CD14-positive monocyte (primary cell): ENCODE data around the gene BRSK2. TPM values are rescaled to one million over a fixed set of nuclear protein-coding genes. Genes with fewer than 3 reads are reported as not detected.
A peak's percentile ranks its signal among the peaks of the same experiment; 100 is the strongest.

Source experiments
- DNase-seq, 3 donors: peaks; one replicate each; pipeline ENCODE4 v3.0.0-alpha.2; 2011 to 2022
- H2AFZ ChIP-seq: 2 replicates; pipeline ENCODE4 v1.6.0; 2012; ENCODE audit warnings: mild to moderate bottlenecking, low read depth, low read length, inconsistent platforms; ENCODE audit not compliant: insufficient read depth, poor library complexity, severe bottlenecking
- H3K27ac ChIP-seq, 2 donors: 1 replicate in 1 of 2; 2 replicates in 1 of 2; pipeline ENCODE4 v1.5.1; 2012 to 2013; ENCODE audit warnings: low read length in 2 of 2, control low read depth in 1 of 2, inconsistent platforms in 1 of 2, low read depth in 1 of 2, mild to moderate bottlenecking in 1 of 2
- H3K27me3 ChIP-seq, 2 donors: one replicate each; pipeline versions ENCODE4 v1.6.0 to v1.6.1; 2011 to 2013; ENCODE audit warnings: low read length in 2 of 2; ENCODE audit not compliant: control insufficient read depth in 2 of 2, insufficient read depth in 2 of 2
- H3K36me3 ChIP-seq, 2 donors: replicated peaks in 1 of 2; 1 replicate in 1 of 2; 2 replicates in 1 of 2; pipeline versions ENCODE4 v1.5.1 to v1.6.1; 2012 to 2013; ENCODE audit warnings: low read length in 2 of 2, control low read depth in 1 of 2, inconsistent platforms in 1 of 2, mild to moderate bottlenecking in 1 of 2; ENCODE audit not compliant: insufficient read depth in 2 of 2, control insufficient read depth in 1 of 2
- H3K4me1 ChIP-seq, 2 donors: 1 replicate in 1 of 2; 2 replicates in 1 of 2; pipeline versions ENCODE4 v1.5.1 to v1.6.1; 2012 to 2013; ENCODE audit warnings: low read length in 2 of 2, control low read depth in 1 of 2, inconsistent platforms in 1 of 2, mild to moderate bottlenecking in 1 of 2, moderate library complexity in 1 of 2; ENCODE audit not compliant: insufficient read depth in 2 of 2, control insufficient read depth in 1 of 2
- H3K4me2 ChIP-seq: replicated peaks from 2 replicates; pipeline ENCODE3; 2012; ENCODE audit warnings: low read length, moderate library complexity, mild to moderate bottlenecking; ENCODE audit not compliant: poor library complexity, severe bottlenecking; ENCODE audit errors: extremely low read depth
- H3K4me3 ChIP-seq, 3 experiments: fragments of 200-600 bp in 1 of 3; sonication (generic) in 1 of 3; replicated peaks in 1 of 3; 1 replicate in 2 of 3; 2 replicates in 1 of 3; pipeline ENCODE4 v1.5.1; 2011 to 2013; ENCODE audit warnings: low read length in 3 of 3, mild to moderate bottlenecking in 3 of 3, control low read depth in 2 of 3, low read depth in 2 of 3, inconsistent platforms in 1 of 3, moderate library complexity in 1 of 3
- H3K79me2 ChIP-seq: 2 replicates; pipeline ENCODE4 v1.6.0; 2012; ENCODE audit warnings: mild to moderate bottlenecking, control low read depth, inconsistent platforms, low read length, moderate library complexity; ENCODE audit not compliant: insufficient read depth
- H3K9ac ChIP-seq: 2 replicates; pipeline ENCODE4 v1.6.0; 2017; ENCODE audit warnings: low read length, mild to moderate bottlenecking; ENCODE audit not compliant: insufficient read depth, poor library complexity, severe bottlenecking
- H3K9me3 ChIP-seq, 2 donors: replicated peaks in 1 of 2; 1 replicate in 1 of 2; 2 replicates in 1 of 2; pipeline versions ENCODE4 v1.5.1 to v1.6.1; 2012 to 2013; ENCODE audit warnings: low read length in 2 of 2, control low read depth in 1 of 2; ENCODE audit not compliant: control insufficient read depth in 1 of 2, insufficient read depth in 1 of 2
- H4K20me1 ChIP-seq: 2 replicates; pipeline ENCODE4 v1.6.0; 2012; ENCODE audit warnings: mild to moderate bottlenecking, low read length, control low read depth, moderate library complexity; ENCODE audit not compliant: insufficient read depth
- H3K27ac Mint-ChIP-seq, 7 donors: one replicate each; pipeline ENCODE4 v1.8.0; 2020; ENCODE audit warnings: mild to moderate bottlenecking in 7 of 7, mixed read lengths in 7 of 7, moderate library complexity in 6 of 7, inconsistent platforms in 2 of 7
- H3K27me3 Mint-ChIP-seq, 3 donors: one replicate each; pipeline ENCODE4 v1.8.0; 2021 to 2022; ENCODE audit warnings: low read depth in 3 of 3, mild to moderate bottlenecking in 3 of 3, mixed read lengths in 3 of 3, moderate library complexity in 3 of 3, inconsistent platforms in 1 of 3
- H3K36me3 Mint-ChIP-seq, 2 donors: one replicate each; pipeline ENCODE4 v1.8.0; 2020; ENCODE audit warnings: mixed read lengths in 2 of 2, inconsistent platforms in 1 of 2, mild to moderate bottlenecking in 1 of 2
- H3K4me1 Mint-ChIP-seq: one replicate; pipeline ENCODE4 v1.8.0; 2020; ENCODE audit warnings: mild to moderate bottlenecking, mixed read lengths
- H3K4me3 Mint-ChIP-seq, 2 donors: one replicate each; pipeline ENCODE4 v1.8.0; 2020; ENCODE audit warnings: mild to moderate bottlenecking in 2 of 2, mixed read lengths in 2 of 2, moderate library complexity in 1 of 2
- H3K9me3 Mint-ChIP-seq, 7 donors: one replicate each; pipeline ENCODE4 v1.8.0; 2020 to 2022; ENCODE audit warnings: mixed read lengths in 7 of 7, mild to moderate bottlenecking in 6 of 7, moderate library complexity in 6 of 7, inconsistent platforms in 2 of 7
- WGBS: methylation state at CpG from one replicate; pipeline ENCODE4 v1.1.5; 2013; ENCODE audit warnings: missing lambda C conversion rate; ENCODE audit not compliant: insufficient coverage; 5-methylcytosine and 5-hydroxymethylcytosine counted together
- intact Hi-C, 2 donors: fragments of 100-400 bp; cut with micrococcal nuclease; formaldehyde crosslinking; loops; one replicate each; pipeline versions ENCODE4 v1.15.0 to v1.15.1; 2023
- polyA plus RNA-seq, 3 donors: library from polyadenylated mRNA; depleted of rRNA in 1 of 3; unstranded in 2 of 3; stranded (reverse) in 1 of 3; fragments of 300-500 nt in 2 of 3; fragments of >200 nt in 1 of 3; fragmentation: Illumina TruSeq in 2 of 3; gene quantifications; 1 replicate in 2 of 3; 2 replicates in 1 of 3; pipeline ENCODE4 v1.2.3, GENCODE V29; 2012 to 2021
- TF ChIP-seq, protein P1 (sequence below): fragments of 200-600 bp; IDR thresholded peaks from one replicate; pipeline ENCODE4 v1.8.0; 2022; ENCODE audit warnings: antibody characterized with exemption, mild to moderate bottlenecking

Gene BRSK2
- polyA plus RNA-seq, 3 donors, result 0.13 TPM; not detected in 2

DNA sequence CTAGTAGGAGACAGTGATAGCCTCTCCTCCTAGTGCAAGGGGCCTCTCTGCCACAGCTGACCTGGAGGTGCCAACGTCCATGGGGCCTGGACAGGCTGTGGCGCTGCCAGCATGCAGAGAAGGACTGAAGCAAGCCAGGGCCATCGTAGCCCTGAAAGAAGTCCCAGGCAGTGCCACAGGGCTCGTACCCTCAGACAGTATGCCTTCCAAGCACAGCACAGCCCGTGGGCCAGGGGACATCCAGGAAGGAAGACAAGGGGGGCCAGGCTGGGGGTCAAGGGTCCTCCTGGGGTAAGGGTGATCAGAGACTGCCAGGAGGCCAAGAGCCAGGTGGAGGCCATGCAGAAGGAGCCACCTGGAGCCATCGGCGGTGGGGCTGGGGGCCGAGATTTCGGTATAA is 117.2 kb downstream of the BRSK2 start:
- no peak overlapping the region for H3K27ac ChIP-seq
- H3K9me3 ChIP-seq, result no peaks in the 10 kb centered on the region
- Mint-ChIP-seq H3K27me3 (peaks cover 0 to 4% (median 2%) of the 10 kb centered on the region in 3 donors), H3K4me1 (peaks cover 10% of the 10 kb centered on the region), H3K36me3 (peaks cover 1 to 14% of the 10 kb centered on the region in 2 donors), H3K9me3 (no peaks in the 10 kb centered on the region), H3K27ac (no peak overlapping the region), H3K4me3 (no peak overlapping the region)
- no peak overlapping the region for H2AFZ ChIP-seq
- H3K79me2 ChIP-seq, result peaks cover 74% of the 10 kb centered on the region
- H3K27me3 ChIP-seq, result no peaks in the 10 kb centered on the region
- WGBS, result 100% methylated on average over 5 of the region's 9 CpGs
- H4K20me1 ChIP-seq, result peaks cover 98% of the 10 kb centered on the region
- no peaks in the 10 kb centered on the region for H3K36me3 ChIP-seq
- no peaks in the 10 kb centered on the region for H3K4me1 ChIP-seq
- intact Hi-C loops, result no loop called here
- no peak overlapping the region for H3K4me3 ChIP-seq
- DNase-seq, result no peak
- TF ChIP-seq, protein P1, sequence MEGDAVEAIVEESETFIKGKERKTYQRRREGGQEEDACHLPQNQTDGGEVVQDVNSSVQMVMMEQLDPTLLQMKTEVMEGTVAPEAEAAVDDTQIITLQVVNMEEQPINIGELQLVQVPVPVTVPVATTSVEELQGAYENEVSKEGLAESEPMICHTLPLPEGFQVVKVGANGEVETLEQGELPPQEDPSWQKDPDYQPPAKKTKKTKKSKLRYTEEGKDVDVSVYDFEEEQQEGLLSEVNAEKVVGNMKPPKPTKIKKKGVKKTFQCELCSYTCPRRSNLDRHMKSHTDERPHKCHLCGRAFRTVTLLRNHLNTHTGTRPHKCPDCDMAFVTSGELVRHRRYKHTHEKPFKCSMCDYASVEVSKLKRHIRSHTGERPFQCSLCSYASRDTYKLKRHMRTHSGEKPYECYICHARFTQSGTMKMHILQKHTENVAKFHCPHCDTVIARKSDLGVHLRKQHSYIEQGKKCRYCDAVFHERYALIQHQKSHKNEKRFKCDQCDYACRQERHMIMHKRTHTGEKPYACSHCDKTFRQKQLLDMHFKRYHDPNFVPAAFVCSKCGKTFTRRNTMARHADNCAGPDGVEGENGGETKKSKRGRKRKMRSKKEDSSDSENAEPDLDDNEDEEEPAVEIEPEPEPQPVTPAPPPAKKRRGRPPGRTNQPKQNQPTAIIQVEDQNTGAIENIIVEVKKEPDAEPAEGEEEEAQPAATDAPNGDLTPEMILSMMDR, result no peak
- H3K4me2 ChIP-seq, result no peak overlapping the region
- H3K9ac ChIP-seq, result no peak overlapping the region

DNA sequence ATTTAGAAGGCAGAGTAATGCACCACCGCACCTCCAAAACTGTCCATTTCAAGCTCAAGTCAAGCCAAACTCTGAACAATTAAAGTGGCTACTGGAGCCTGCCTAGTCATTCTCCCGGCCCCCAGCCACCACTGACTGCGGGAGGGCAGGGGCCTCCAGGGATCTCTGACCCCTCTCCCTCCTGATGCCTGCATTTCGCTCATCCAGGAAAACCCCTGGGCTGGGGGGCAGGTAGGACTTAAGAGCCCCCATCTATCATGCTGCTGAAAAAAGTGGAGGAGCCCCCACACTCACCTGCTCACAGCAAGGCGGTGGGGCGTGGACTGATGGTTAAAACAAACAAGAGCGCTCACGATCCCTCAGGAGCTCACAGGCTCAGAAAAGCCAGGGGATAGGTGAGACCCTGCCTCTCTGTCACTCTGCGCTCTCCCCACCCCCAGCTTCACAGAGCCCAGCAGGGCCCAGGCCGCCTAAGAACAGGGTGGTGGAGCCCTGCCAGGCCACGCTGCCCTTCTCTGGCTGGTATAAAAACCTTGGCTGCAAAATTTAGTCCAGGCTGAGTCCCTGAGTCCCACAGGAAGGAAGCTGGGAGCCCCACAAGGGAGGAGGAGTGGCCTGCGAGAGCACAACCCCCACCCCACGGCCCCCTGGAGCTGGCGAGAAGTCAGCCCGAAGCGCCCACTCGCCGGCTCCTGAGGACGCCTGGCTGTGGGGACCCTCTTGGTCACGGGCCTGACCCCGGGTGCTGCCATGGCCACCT is 117.8 kb downstream of the BRSK2 start:
- H3K4me1 Mint-ChIP-seq, result peaks cover 10% of the 10 kb centered on the region
- Histone ChIP-seq H3K4me3 (no peak overlapping the region), H3K27me3 (no peaks in the 10 kb centered on the region), H4K20me1 (peaks cover 97% of the 10 kb centered on the region), H3K27ac (no peak overlapping the region), H2AFZ (no peak overlapping the region), H3K9me3 (no peaks in the 10 kb centered on the region), H3K79me2 (peaks cover 73% of the 10 kb centered on the region), H3K9ac (no peak overlapping the region), H3K4me1 (no peaks in the 10 kb centered on the region), H3K36me3 (no peaks in the 10 kb centered on the region), H3K4me2 (no peak overlapping the region)
- no peak overlapping the region for H3K4me3 Mint-ChIP-seq
- 32% methylated on average over 15 of the region's 21 CpGs for WGBS
- H3K9me3 Mint-ChIP-seq, result no peaks in the 10 kb centered on the region
- intact Hi-C loops, result no loop called here
- H3K27ac Mint-ChIP-seq, result peak overlapping the region in 2 of 7 donors; percentile 10 to 63
- H3K27me3 Mint-ChIP-seq, result peaks cover 0 to 4% (median 2%) of the 10 kb centered on the region in 3 donors
- TF ChIP-seq, protein P1, result no peak
- DNase-seq, result no peak
- peaks cover 1 to 15% of the 10 kb centered on the region in 2 donors for H3K36me3 Mint-ChIP-seq
